ENCODE measurements around the gene RPL15. TPM values are rescaled to one million over a fixed set of nuclear protein-coding genes. Genes with fewer than 3 reads are reported as not detected.
"Not testable (repeated sequence)": the region's sequence is repeated elsewhere in the genome, so short reads cannot be mapped to it uniquely, and the experiment has no call there.

The RPL15 gene
- total RNA-seq, result 1,001 TPM
- long read RNA-seq, transcript RPL15-201 (4 exons, 2,730 nt), result major isoform, 314 of 363 reads
- long read RNA-seq, transcript RPL15-208 (4 exons, 1,063 nt), result minor isoform, 14 of 363 reads
- long read RNA-seq, transcript RPL15-202 (3 exons, 820 nt), result minor isoform, 7 of 363 reads
- long read RNA-seq, partial matches to known transcripts, result 0 of 363 reads
- long read RNA-seq, other reads (novel, unspliced or antisense), result 25 of 363 reads

GRCh38 chr3:23916886-23917678 lies at the start of gene RPL15, which contains the start of gene NKIRAS1:
Gene RPL15 (plus strand): TSS chr3:23917132. CDS start chr3:23917860, 728 bp downstream.
Gene NKIRAS1 (minus strand): TSS chr3:23916990. CDS start chr3:23910904, 6,086 bp downstream.
- DNase-seq (ENCODE audit: missing footprints) (peak; percentile 98), ATAC-seq (peak; percentile 99)
- intact Hi-C loops (cut with DNase I), result loop anchor here (1.0 kb wide), 1 partner anchor 28 kb away; the partner anchor contains the start of gene NR1D2

- intact Hi-C loops (cut with DNase I), result loop anchor here (5.0 kb wide), 1 partner anchor 665 kb away; the partner anchor contains the start of gene UBE2E2
- ATAC-seq (no peak), DNase-seq (ENCODE audit: missing footprints) (no peak)
Observed at GRCh38 chr3:23867400-23867799, 49.5 kb upstream of the RPL15 start.

- DNase-seq (ENCODE audit: missing footprints) (no peak), ATAC-seq (no peak)
- intact Hi-C loops (cut with DNase I), result loop anchor here (5.0 kb wide), 1 partner anchor 666 kb away; the partner anchor contains the start of gene UBE2E2
Observed at GRCh38 chr3:23867838-23868237, 49.1 kb upstream of the RPL15 start.

- peak; percentile 93 for ATAC-seq
- intact Hi-C loops (cut with DNase I), result loop anchor here (5.0 kb wide), 2 partner anchors 63 to 668 kb away; partner anchors contain the start of genes UBE2E1 and UBE2E2
Observed at GRCh38 chr3:23869977-23870662, 46.8 kb upstream of the RPL15 start.

GRCh38 chr3:23870663-23871043 lies 46.3 kb upstream of the RPL15 start:
- DNase-seq (ENCODE audit: missing footprints), result not testable (repeated sequence)
- peak; percentile 44 for ATAC-seq
- intact Hi-C loops (cut with DNase I), result loop anchor here (5.0 kb wide), 1 partner anchor 63 kb away; the partner anchor contains the start of gene UBE2E1

More at GRCh38 chr3:23869977-23870662, 46.8 kb upstream of the RPL15 start:
- no peak for DNase-seq (ENCODE audit: missing footprints)

- ATAC-seq; DNase-seq (ENCODE audit: missing footprints): not testable (repeated sequence)
- intact Hi-C loops (cut with DNase I), result loop anchor here (5.0 kb wide), 1 partner anchor 64 kb away; the partner anchor contains the start of gene UBE2E1
Observed at GRCh38 chr3:23871361-23871760, 45.6 kb upstream of the RPL15 start.

GRCh38 chr3:23872330-23872729 lies 44.6 kb upstream of the RPL15 start:
- DNase-seq (ENCODE audit: missing footprints) (no peak), ATAC-seq (no peak)
- intact Hi-C loops (cut with DNase I), result loop anchor here (5.0 kb wide), 1 partner anchor 65 kb away; the partner anchor contains the start of gene UBE2E1

- intact Hi-C loops (cut with DNase I), result loop anchor here (5.0 kb wide), 1 partner anchor 67 kb away; the partner anchor contains the start of gene UBE2E1
Observed at GRCh38 chr3:23873941-23874340, 43.0 kb upstream of the RPL15 start.

GRCh38 chr3:23874359-23875112 lies 42.4 kb upstream of the RPL15 start:
- intact Hi-C loops (cut with DNase I), result loop anchor here (5.0 kb wide), 1 partner anchor 67 kb away; the partner anchor contains the start of gene UBE2E1
- no peak for ATAC-seq

More at GRCh38 chr3:23873941-23874340, 43.0 kb upstream of the RPL15 start:
- DNase-seq (ENCODE audit: missing footprints) (no peak), ATAC-seq (peak; percentile 40)

GRCh38 chr3:23875113-23875725 lies 41.7 kb upstream of the RPL15 start:
- intact Hi-C loops (cut with DNase I), result no loop called here
- DNase-seq (ENCODE audit: missing footprints), result no peak
- ATAC-seq, result no peak

More at GRCh38 chr3:23874359-23875112, 42.4 kb upstream of the RPL15 start:
- no peak for DNase-seq (ENCODE audit: missing footprints)

- intact Hi-C loops (cut with DNase I), result no loop called here
- ATAC-seq, result no peak
- no peak for DNase-seq (ENCODE audit: missing footprints)
Observed at GRCh38 chr3:23876923-23877322, 40.0 kb upstream of the RPL15 start.

- peak; percentile 36 for ATAC-seq
- intact Hi-C loops (cut with DNase I), result no loop called here
- DNase-seq (ENCODE audit: missing footprints), result no peak
Observed at GRCh38 chr3:23877329-23877980, 39.5 kb upstream of the RPL15 start.

GRCh38 chr3:23879485-23879884 lies 37.4 kb upstream of the RPL15 start:
- no peak for ATAC-seq
- intact Hi-C loops (cut with DNase I), result no loop called here
- no peak for DNase-seq (ENCODE audit: missing footprints)

- intact Hi-C loops (cut with DNase I), result no loop called here
- DNase-seq (ENCODE audit: missing footprints), result no peak
- ATAC-seq, result no peak
Observed at GRCh38 chr3:23880703-23881339, 36.1 kb upstream of the RPL15 start.

- intact Hi-C loops (cut with DNase I); DNase-seq (ENCODE audit: missing footprints); ATAC-seq: not testable (repeated sequence)
Observed at GRCh38 chr3:23881993-23882392, 34.9 kb upstream of the RPL15 start.

- intact Hi-C loops (cut with DNase I), result no loop called here
- no peak for ATAC-seq
- DNase-seq (ENCODE audit: missing footprints), result no peak
Observed at GRCh38 chr3:23882487-23882918, 34.4 kb upstream of the RPL15 start.
